GM21423 (cell line): ENCODE results near the gene PPP2R2B.

Source experiments
- ATAC-seq: cut with Tn5 transposase; IDR thresholded peaks from one replicate; pipeline ENCODE4 v1.9.1; 2021; ENCODE audit warnings: mild to moderate bottlenecking, moderate library complexity; ENCODE audit not compliant: unreplicated experiment

PPP2R2B gene

DNA sequence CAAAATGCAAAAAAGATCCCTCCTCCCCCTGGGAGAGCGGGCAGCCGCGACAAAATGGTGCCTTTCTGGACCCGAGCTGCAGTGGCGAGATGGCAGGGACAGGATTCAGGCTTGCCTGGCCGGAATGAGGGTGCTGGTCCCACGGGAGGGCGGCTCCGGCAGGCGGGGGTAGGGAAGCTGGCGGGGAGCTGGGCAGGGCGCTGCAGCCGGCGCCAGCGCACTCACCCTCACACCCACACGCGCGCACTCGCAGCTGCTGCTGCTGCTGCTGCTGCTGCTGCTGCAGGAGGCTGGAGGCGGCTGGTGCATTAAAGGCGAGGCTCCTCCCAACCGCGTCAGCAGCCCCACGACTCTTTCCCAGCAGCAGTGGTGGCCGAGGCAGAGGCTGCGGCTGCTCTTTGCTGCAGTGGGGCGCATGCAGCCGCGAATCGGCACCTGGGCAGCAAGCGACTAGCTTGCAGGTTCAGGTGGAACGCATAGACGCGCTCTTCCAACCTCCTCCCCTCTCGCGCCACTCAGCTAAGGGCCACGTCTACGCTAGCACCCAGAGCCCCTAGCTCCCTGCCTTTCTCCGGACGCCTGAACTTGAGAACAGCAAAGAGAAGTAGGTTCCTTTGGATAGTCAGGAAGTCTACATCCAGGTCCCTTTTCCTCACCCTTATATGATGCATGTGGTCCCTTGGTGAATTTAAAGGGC is at the start of gene PPP2R2B:
Gene PPP2R2B, minus strand, starts transcription at position 282 of the 697 bp plus-strand sequence.
- no peak for ATAC-seq

DNA sequence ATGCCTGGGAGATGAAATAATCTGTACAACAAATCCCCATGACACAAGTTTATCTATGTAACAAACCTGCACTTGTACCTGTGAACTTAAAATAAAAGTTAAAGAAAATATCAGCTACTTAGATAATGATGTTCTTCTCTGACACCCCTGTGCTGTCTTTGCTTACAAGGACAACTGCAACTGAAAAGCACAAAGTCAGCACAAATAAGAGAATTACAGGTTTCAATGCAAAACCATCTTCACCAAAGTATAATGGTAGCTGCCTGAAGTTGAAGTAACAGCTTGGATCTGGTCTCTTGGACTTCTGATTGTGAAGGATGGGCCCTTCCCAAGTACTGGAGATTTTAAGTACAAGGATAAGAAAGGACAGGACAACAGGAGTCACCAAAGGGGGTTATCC is 45.6 kb upstream of the PPP2R2B start:
- ATAC-seq, result no peak

DNA sequence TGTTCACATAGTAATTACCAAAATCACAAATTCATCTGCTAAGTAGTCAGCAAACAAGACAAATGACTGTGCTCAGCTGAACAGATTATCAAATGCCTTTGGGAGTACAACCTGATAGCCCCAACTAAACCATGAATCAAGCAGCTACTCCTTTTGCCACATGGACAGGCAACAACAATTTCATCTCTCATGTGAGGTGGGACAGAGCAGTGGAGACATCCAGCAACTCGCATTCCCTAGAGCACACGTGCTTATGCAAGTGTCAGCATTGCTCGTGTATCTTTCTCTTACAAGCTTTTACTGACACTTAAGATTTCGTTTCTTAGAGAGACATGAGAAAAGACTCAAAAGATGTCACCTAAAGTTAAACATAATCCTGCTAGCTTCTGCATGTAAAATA is 42.7 kb upstream of the PPP2R2B start:
- ATAC-seq, result no peak

DNA sequence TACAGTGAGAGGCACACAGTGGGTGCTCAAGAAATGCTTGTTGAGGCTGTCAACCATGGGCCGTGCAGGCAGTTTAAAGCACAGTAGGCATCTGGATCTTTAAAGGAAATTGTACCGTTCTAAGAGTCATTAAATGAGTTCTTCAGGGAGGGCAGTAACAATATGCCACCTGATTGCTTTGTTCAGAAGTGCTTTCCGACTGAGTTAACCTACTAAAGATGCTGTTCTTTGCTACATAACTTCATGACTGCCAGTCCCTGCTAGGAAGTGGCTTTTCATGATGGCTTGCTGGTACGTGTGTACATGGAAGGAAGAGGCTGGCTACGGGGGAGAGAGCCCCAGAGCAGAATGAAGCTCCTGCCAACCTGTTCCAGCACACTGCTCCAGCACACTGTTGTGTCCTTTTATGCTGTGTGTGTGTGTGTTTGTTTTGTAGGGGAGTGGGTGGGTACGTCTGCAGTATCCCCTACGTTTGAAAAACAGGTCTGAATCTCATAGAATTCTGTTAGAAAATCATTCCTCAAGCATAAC is 41.9 kb upstream of the PPP2R2B start:
- no peak for ATAC-seq

DNA sequence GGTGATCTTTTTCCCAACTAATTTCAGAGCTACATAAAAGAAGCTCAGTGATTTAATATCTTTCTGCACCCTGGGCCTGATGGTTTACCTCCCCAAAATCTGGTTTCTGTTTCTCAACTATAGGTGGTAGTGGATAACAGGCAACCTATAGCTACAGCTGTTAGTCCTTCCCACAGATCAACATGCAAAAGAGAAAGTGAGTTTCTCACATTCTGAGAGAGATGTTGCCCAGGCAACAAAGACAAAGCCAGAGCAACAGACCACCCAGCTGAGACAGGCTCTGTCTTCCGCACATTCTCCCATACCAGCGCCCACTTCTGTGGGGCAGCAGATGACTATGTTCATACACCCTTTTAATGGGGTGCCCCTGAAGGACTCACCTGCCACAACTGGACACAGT is 40.7 kb upstream of the PPP2R2B start:
- ATAC-seq, result no peak

DNA sequence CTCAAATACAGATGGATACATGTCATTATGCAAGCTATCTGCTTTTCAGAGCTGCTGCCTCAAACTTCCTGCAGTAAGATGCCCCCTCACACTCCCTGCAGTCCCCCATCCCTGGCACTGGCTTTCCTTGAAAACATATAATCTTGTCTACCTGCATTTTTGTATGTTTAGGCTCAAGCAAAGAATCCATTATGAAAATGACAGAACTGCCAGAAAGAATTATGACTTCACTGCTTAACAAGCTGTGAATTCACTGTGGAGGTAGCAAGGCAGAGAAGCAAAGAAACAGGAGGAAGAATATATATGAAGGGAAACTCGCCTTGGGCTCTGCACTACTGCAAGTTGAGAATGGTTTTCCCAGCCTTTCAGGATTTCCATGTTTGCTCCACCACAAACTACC is 39.4 kb upstream of the PPP2R2B start:
- ATAC-seq, result no peak

DNA sequence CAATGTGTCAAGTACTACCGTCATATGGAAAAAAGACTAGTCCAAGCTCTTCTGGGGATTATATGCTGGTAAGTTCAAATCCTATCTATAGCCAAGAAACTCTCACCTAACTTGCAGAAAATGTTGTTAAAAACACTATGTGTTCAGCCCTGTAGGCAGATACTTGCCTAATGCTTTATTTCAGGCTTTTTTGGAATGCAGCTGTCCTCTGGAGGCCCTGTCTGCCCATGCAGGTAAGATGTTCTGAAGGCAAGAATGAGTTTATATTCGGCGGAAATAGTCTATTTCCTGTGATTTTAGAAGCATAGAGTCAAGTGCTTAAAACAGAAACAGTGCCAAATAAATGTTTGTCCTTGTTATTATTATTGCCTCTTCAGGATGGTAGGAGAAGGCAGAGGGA is 34.3 kb upstream of the PPP2R2B start:
- ATAC-seq, result no peak

DNA sequence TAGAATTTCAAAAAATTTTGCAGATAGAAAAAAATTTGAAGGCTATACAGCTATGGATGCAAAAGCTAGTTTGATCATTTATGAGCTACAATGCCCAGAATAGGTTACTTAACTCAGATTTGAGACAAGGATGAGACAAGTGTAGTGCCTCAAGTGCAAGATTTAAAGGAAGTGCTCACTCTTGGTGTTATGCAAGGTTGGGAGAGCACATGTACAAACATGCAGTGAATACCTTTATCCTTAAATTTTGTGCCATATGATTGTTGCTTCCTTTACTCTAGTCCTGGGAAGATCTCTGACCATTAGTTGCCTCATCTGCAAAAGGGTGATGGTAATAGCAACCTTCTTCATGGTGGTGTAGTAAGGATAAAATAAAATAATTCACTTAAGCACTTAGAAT is 31.7 kb upstream of the PPP2R2B start:
- no peak for ATAC-seq

DNA sequence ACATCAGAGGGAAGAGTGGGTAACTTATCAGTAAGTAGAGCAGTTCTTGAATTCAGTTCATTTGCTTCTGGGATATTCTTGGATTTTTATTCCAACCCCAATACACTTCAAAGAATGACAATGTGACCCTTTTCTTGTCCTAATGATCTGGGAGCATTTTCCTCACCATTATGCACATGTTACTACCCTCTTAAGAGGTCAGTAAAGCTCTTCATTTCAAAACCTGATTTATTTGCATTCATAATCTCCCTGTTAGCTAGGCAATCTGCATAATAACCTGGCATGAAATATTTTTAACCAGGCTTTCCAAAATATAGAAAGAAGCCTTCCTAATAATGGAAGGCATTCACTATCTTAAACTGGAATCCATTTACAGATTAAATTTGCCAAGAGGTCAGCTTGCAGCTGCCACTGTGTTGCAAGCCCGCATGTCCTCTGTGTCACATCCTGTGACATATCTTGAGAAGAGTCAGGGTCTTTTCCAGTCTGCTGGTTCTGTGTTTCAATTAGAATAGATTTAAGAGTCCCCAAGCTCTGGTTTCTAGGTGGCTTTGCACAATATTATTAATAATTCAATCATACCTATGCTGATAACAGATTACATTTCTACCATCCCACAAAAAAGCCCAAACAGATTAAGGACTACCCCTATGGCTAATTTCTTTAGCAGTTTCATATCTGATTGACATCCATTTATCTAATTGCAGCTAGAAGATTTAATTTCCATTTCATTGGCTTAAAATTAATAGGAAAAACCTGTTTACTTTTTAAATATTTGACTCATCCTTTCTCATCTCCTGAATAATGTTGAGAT is 30.9 kb upstream of the PPP2R2B start:
- no peak for ATAC-seq

DNA sequence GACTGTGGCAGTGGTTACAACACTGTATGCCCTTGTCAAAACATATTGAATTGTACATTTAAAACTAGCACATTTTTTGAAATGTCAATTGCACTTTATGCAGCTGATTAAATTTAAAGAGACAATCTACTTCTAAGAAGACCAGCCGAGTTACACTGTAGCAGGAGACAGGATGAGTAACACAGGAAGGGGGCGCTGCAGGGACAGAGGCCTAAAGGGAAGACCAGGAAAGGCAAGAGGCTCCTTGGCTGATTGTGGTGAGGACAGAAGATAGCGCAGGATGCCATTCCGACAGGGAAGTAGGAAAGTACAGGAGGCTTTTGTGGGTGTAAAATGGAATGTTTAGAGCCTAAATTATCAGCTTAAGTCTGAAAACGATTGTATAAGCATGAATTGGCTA is 28.2 kb upstream of the PPP2R2B start:
- no peak for ATAC-seq

DNA sequence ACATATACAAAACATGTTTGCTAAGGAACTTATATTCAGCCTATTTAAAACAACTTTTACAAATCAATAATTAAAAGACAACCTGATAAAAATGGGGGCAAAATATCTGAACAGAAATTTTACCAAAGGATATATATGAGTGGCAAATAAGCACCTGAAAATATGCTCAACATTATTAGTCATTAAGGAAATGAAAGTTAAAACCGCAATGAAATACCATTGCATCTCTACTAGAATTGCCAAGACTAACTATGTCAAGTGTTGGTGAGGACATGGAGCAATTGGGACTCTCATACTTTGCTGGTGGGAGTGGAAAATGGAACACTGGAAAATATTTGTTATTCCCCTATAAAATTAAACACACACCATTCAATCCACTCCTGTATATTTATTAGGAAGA is 26.3 kb upstream of the PPP2R2B start:
- no peak for ATAC-seq

DNA sequence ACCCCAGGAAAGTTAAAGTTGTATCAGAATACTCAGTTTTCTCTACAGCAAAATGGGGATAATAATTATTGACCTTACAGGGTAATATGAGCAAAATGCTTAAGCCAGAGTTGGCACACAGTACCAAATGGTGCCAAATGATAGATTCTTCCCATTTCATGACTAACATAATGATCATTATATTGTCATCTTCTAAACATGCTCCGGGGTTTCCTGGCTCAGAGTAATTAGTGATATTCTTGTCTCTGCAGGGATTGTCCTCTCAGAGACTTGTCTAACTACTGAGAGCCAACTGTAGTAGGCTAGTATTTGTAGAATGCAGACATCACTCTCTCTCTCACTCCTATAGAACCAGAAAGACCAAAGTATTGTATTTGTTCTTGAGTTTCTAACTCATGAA is 25.2 kb upstream of the PPP2R2B start:
- no peak for ATAC-seq

DNA sequence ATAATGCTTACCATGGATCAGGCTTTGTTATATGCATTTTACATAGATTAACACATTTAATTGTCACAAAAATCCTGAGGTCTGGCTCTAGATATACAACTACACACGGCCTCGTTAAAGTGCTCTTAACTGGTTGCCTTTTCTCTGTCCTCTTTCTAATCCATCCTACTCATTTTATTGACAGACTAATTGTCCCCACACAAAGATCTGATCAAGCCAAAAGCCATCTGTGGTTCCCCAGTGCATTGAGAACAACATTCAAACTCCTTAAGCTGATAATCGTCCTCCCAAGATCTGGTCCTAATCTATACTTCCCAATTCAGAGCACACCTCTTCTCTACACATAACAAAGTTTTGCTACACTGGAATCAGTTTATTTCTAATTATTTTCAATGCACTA is 23.9 kb upstream of the PPP2R2B start:
- ATAC-seq, result no peak

DNA sequence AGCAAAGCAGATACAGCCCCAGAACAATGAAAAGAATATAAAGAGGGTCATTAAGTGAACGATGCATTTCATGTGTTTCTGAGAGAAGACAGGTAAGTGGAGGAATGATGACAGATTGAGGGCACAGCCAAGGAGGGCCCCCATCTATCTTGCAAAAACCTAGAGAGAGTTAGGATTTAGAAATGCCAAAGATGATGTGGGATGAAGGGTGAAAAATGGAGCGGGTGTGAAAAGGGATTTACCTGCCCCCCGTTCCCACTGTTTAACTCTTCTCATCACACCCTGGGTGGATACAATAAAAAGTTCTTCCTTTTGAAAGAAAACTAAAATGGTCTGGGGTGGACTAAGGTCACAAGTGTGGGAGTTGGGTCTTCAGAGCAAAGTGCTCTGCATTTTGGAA is 18.5 kb upstream of the PPP2R2B start:
- ATAC-seq, result no peak

DNA sequence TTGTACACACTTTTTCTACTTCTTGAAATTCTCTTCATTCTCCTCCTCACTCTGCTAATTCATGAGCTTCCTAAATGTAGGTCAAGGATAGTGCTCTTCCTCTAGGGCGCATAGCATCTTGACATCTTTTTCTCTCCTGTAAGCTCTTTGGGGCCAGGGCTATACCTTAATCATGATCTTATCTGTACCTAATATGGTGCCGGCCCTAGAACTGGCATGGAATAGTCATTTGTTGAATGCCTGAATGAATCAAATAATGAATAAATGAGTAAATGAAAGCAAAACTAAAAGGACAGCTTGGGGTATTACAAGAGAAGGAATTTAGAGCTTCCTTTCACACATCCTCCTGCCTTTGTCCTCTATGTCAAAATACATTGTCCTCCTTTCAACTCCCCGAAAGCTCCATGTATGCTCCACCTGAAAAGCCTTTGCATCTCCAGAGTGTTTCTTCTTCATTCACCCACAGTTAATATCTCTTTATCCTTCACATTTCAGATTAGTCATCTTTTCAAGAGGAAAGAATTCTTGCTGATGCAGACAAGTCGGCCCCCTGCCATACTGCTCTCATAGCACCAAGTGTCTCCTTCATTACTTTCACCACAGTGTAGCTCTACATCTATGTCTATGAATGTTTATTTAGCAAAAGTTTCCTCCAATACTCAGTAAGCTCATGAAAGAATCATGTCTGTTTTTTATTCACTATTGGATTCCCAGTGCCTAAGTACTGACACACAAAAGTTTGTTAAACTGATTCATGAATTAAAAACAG is 16.4 kb upstream of the PPP2R2B start:
- no peak for ATAC-seq

DNA sequence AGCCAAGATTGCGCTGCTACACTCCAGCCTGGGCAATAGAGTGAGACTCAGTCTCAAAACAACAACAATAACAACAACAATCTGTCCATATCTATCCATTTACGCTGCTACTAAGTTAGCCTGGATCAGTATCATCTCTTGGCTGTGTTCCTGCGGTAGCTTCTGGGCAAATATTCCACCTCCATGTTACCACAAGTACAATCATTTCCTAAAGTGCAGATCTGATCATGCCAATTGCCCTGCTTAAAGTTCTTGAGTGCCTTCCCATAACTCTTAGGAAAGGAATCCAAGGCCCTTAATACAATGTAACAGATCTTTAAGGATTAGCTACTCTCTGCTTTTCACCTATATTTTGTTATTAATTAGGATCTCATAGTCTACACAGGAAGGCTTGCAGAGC is 15.4 kb upstream of the PPP2R2B start:
- no peak for ATAC-seq

DNA sequence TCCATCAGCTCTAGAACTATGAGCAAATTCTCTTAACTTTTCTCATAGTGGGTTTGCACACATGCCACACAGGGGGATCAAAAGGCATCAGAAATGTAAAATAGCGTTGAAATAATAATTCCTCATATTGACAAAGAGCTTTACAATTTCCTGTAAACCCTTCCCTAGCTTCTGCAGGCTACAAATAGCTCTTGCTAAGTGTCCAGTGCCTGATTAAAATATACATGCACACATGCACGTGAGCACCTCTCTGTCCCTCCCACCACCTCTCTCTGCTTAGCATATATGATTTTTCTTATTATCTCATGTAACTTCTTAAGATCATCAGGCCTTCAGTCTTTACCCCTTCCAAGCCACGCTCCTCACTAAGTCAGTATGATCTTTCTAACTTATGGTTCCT is 13.7 kb upstream of the PPP2R2B start:
- ATAC-seq, result no peak

DNA sequence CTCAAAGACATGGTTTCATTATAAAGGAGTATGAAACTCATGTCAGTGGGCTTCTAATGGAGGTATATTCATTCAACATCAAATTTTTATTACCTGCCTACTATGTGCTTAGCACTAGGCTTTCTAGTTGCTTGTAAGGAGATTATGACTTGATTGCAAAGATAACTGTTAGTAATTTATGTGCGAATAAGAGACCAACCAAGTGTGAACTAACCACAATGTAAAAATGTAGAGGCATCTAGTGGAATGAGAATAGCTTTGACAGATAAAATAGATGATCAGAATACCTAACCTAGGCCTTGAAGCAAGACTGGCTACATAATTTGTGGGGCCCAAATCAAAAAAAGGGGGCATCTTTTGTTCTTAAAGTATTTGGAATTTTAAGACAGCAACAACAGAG is 13.0 kb upstream of the PPP2R2B start:
- ATAC-seq, result no peak

DNA sequence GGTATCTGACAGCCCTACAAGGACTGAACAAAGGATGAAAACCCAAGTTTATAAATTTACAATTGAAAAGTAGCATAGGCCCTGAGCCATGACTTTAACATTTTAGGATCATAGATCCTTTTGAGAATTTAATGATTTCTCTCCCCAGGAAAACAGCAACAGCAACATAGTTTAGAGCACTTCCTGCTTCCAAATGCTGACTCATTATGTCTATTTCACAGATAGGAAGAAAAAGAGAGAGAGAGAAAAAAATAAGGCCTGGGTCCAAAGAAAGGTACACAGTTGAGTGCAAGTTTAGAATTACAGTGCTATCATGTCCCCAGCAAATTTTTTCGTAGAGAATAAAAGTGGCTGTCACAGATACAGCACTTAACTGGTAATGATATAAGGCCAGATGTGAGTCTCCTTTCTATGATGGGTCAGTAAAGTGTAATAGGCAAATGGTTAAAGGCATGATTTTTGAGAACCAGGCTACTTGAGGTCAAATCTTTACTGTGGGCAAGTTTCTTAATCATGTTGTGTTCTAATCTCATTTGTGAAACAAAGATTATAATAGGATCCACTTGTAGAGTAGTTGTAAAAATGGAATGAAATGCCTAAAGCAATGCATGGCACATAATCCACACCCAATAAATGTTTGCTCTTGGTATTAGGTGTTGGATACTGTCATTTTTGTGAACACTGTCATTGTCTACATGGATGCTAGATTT is 12.3 kb upstream of the PPP2R2B start:
- ATAC-seq, result no peak

DNA sequence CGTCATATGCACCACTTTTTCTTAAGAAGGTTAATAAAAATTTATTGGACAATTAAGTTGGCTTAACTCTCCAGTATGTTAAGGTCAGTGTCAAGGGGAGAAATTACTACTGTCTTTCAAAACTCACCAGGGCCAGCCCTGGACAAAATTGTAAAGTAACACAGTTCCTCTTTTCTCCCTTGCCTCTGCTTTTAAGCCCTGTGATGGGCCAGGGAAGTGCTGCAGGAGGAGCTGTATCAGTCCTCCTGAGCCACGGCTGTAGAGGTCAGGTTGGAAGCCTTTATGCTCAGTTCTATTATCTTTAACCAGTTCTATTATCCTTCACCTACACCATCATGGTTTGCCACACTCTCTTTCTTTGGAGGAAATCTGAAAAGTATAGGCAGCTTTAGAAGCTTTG is 11.5 kb upstream of the PPP2R2B start:
- no peak for ATAC-seq

DNA sequence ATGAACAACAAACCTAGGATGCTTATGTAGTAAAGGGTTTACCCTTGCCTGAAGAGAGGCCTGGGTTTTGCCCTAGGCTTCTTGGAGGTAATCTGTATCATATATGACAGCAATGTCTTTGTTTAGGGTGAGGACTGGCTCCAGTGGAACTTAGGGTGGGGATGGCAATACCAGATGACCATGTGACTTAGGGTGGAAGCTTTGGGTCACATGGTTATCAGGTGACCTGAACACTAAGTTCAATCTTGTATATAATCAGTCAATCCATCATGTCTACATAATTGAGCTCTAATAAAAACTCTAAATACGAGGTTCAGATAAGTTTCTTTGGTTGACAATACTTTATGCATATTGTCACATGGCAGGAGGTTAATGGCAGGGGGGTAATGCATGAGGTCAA is 10.6 kb upstream of the PPP2R2B start:
- ATAC-seq, result no peak
